Uterus (tissue), 4 donors: ENCODE measurements around the gene TOX2. TPM values are rescaled to one million over a fixed set of nuclear protein-coding genes. Genes with fewer than 3 reads are reported as not detected.

Source experiments
- DNase-seq, 2 donors: peaks; one replicate each; pipeline ENCODE4 v3.0.0-alpha.2; 2019 to 2020
- H3K27ac ChIP-seq, 2 donors: fragments of 200-600 bp; sonication (generic); 1 replicate in 1 of 2; 2 replicates in 1 of 2; pipeline ENCODE4 v1.5.1; 2016 to 2018
- H3K27me3 ChIP-seq, 2 donors: fragments of 200-600 bp; sonication (generic); one replicate each; pipeline ENCODE4 v1.5.1; 2018 to 2019; ENCODE audit warnings: control low read depth in 1 of 2
- H3K36me3 ChIP-seq, 2 donors: fragments of 200-600 bp; sonication (generic); one replicate each; pipeline ENCODE4 v1.5.1; 2019; ENCODE audit warnings: control low read depth in 1 of 2
- H3K4me1 ChIP-seq, 2 donors: fragments of 200-600 bp; sonication (generic); one replicate each; pipeline ENCODE4 v1.5.1; 2018 to 2019; ENCODE audit warnings: control low read depth in 1 of 2
- H3K4me3 ChIP-seq, 2 donors: fragments of 200-600 bp; sonication (generic); 1 replicate in 1 of 2; 2 replicates in 1 of 2; pipeline ENCODE4 v1.5.1; 2018 to 2019; ENCODE audit warnings: mild to moderate bottlenecking in 1 of 2
- H3K9me3 ChIP-seq, 2 donors: fragments of 200-600 bp; sonication (generic); one replicate each; pipeline ENCODE4 v1.5.1; 2019; ENCODE audit warnings: control low read depth in 1 of 2
- POLR2A ChIP-seq, 2 donors: fragments of 450-650 bp; IDR thresholded peaks; one replicate each; pipeline ENCODE4 v1.6.1; 2016; ENCODE audit warnings: antibody characterized with exemption in 2 of 2, mild to moderate bottlenecking in 1 of 2, moderate library complexity in 1 of 2
- intact Hi-C: fragments of 100-400 bp; cut with DNase I; formaldehyde crosslinking; loops from one replicate; pipeline ENCODE4 v1.15.1; 2023; ENCODE audit warnings: low total_unique reads
- total RNA-seq, 4 donors: library from RNA; depleted of rRNA in 3 of 4; stranded (reverse); fragments of >200 nt in 3 of 4; gene quantifications; one replicate each; pipeline versions ENCODE4 v1.1.0 to v1.2.4, GENCODE V29; 2014 to 2023
- TF ChIP-seq, protein P1 (sequence below), 4 experiments: fragments of 200-600 bp in 2 of 4; fragments of 450-650 bp in 2 of 4; sonication (generic) in 2 of 4; IDR thresholded peaks; one replicate each; pipeline ENCODE4 v1.5.1; 2016 to 2019; ENCODE audit warnings: antibody characterized with exemption in 4 of 4, mild to moderate bottlenecking in 2 of 4, moderate library complexity in 1 of 4
- donor health status: DM: yes; HTN: yes; CAD: no.

The TOX2 gene
- total RNA-seq, 4 donors from 2014 or later: 0.26 to 4.8 (median 0.28) TPM; not detected in 1

- Histone ChIP-seq H3K4me3 (no peak overlapping the region), H3K9me3 (no peaks in the 10 kb centered on the region), H3K27ac (no peak overlapping the region), H3K27me3 (no peaks in the 10 kb centered on the region), H3K36me3 (no peaks in the 10 kb centered on the region), H3K4me1 (no peaks in the 10 kb centered on the region)
- intact Hi-C loops: no loop called here
- no peak for DNase-seq
- no peak for TF ChIP-seq POLR2A (IDR thresholded peaks at IDR 0.05)
- TF ChIP-seq, protein P1, sequence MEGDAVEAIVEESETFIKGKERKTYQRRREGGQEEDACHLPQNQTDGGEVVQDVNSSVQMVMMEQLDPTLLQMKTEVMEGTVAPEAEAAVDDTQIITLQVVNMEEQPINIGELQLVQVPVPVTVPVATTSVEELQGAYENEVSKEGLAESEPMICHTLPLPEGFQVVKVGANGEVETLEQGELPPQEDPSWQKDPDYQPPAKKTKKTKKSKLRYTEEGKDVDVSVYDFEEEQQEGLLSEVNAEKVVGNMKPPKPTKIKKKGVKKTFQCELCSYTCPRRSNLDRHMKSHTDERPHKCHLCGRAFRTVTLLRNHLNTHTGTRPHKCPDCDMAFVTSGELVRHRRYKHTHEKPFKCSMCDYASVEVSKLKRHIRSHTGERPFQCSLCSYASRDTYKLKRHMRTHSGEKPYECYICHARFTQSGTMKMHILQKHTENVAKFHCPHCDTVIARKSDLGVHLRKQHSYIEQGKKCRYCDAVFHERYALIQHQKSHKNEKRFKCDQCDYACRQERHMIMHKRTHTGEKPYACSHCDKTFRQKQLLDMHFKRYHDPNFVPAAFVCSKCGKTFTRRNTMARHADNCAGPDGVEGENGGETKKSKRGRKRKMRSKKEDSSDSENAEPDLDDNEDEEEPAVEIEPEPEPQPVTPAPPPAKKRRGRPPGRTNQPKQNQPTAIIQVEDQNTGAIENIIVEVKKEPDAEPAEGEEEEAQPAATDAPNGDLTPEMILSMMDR (IDR thresholded peaks at IDR 0.05): no peak
Measured at GRCh38 chr20:43901296-43901695, 13.4 kb upstream of the TOX2 start.

DNA sequence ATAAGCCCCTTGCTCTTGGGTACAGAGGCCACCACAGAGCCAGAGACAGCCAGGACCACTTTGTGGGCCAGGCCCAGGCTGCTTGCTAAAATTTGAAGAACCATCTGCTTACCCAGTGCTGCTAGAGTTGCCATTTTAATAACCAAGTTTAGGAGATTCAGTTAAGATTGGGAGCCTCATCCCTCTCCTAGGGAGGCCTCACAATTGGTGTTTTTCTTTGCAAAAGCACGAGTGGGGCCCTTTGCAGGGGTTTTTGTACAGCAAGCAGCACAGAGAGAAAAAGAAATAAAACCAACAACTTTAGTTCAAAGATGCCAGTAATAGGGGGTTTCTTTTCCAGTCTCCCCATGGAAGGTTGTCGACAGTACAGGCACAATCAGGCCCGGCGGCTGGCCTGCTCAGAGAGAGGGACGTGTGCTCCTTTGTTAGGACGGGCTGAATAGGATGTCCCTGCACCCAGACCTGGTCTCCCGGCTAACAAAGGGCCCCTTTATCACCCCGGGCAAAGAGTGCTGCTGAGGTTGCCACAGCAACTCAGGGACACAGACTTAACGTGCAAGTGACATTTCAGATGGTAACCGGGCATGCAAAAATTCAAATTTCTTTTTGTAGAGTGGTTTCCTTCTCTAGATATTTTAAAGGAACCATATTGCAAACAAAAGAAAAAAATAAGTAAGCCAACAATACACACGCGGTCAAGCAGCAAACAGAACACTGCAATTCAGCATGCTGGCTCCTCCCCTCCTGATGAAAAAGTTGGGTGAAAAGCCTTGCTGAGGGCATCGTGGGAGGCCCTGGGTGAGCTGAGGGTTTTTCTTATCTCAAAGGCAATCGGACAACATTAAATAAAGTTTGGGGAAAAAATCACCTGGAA lies 10.5 kb upstream of the TOX2 start:
- H3K27ac ChIP-seq: no peak overlapping the region
- H3K27me3 ChIP-seq: no peaks in the 10 kb centered on the region
- TF ChIP-seq POLR2A (IDR thresholded peaks at IDR 0.05): no peak
- TF ChIP-seq, protein P1 (IDR thresholded peaks at IDR 0.05): no peak
- H3K4me1 ChIP-seq: no peaks in the 10 kb centered on the region
- peaks cover 0 to 5% of the 10 kb centered on the region in 2 donors for H3K9me3 ChIP-seq
- H3K4me3 ChIP-seq: no peak overlapping the region
- no peaks in the 10 kb centered on the region for H3K36me3 ChIP-seq
- DNase-seq: no peak
- intact Hi-C loops: no loop called here

GRCh38 chr20:43904827-43905177 lies 9.8 kb upstream of the TOX2 start:
- Histone ChIP-seq H3K4me1 (no peaks in the 10 kb centered on the region), H3K9me3 (peaks cover 0 to 5% of the 10 kb centered on the region in 2 donors), H3K27ac (no peak overlapping the region), H3K36me3 (no peaks in the 10 kb centered on the region), H3K27me3 (no peaks in the 10 kb centered on the region), H3K4me3 (no peak overlapping the region)
- intact Hi-C loops: no loop called here
- no peak for DNase-seq
- TF ChIP-seq POLR2A (IDR thresholded peaks at IDR 0.05): no peak
- TF ChIP-seq, protein P1 (IDR thresholded peaks at IDR 0.05): no peak

DNA sequence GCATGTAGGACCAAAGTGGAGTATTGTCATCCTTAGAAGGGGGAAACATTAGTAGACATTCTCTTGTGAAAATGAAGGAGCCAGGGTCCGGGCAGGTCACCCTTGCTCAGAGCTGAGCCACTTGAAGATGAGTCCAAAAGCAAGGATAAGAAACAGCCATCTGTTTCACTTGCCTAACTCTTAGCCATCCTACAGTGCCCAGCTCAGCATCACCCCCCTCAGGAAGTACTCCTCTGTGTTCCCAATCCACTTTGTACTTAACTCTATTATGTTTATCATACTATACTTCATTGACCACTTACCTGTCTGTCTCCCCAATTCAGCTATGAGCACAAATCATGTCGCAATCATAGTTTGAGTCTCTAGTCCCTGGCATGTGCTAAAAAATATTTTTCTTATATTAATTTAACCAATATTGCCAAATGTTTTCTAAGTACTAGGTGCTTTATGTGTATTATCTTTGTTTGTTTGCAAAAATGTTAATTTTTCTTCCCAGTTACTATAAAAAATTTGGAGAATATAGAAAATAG lies 8.1 kb upstream of the TOX2 start:
- Histone ChIP-seq H3K27ac (no peak overlapping the region), H3K4me3 (no peak overlapping the region), H3K36me3 (no peaks in the 10 kb centered on the region), H3K9me3 (peaks cover 0 to 5% of the 10 kb centered on the region in 2 donors), H3K4me1 (no peaks in the 10 kb centered on the region), H3K27me3 (no peaks in the 10 kb centered on the region)
- intact Hi-C loops: no loop called here
- no peak for DNase-seq
- TF ChIP-seq, protein P1 (IDR thresholded peaks at IDR 0.05): no peak
- no peak for TF ChIP-seq POLR2A (IDR thresholded peaks at IDR 0.05)

DNA sequence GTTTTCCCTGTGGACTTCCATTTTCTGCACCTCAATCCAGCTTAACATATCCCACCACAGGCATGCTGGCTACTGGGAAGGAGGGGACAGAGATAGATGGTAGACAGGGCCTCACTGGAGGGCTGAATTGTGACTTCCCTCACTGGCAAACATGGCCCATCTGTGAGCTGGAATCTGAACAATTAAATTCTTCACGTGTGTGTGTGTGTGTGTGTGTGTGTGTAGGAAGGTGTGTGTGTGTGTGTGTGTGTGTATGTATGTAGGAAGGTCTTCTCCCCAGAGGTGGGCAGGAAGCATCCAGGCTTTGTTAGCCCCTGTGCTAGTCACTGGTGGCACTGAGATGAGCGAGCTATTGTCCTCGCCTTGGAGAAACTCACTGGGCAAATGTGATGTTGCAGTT lies 5.4 kb upstream of the TOX2 start:
- no peak for TF ChIP-seq POLR2A (IDR thresholded peaks at IDR 0.05)
- TF ChIP-seq, protein P1 (IDR thresholded peaks at IDR 0.05): no peak
- Histone ChIP-seq H3K36me3 (no peaks in the 10 kb centered on the region), H3K4me1 (no peaks in the 10 kb centered on the region), H3K4me3 (no peak overlapping the region), H3K27me3 (no peaks in the 10 kb centered on the region), H3K27ac (no peak overlapping the region), H3K9me3 (peaks cover 0 to 15% of the 10 kb centered on the region in 2 donors)
- intact Hi-C loops: no loop called here
- DNase-seq: no peak
